DMS 273 (cell line): ENCODE measurements around the gene SUN5.
A peak's percentile ranks its signal among the peaks of the same experiment; 100 is the strongest.

Source experiments
- DNase-seq: peaks from one replicate; lab custom pipeline; 2025; ENCODE audit not compliant: unreplicated experiment; lab: John Stamatoyannopoulos, UW

The SUN5 gene

GRCh38 chr20:32995802-32996201 is 8.4 kb downstream of the SUN5 start:
- no peak for DNase-seq

GRCh38 chr20:32993496-32994050 is 10.7 kb downstream of the SUN5 start:
- DNase-seq, result no peak

- no peak for DNase-seq
Measured at GRCh38 chr20:32991792-32992641, 12.2 kb downstream of the SUN5 start.

GRCh38 chr20:32991383-32991782 is 12.8 kb downstream of the SUN5 start:
- no peak for DNase-seq

GRCh38 chr20:32990426-32990825 is 13.8 kb downstream of the SUN5 start:
- DNase-seq, result no peak

- DNase-seq, result no peak
Measured at GRCh38 chr20:32989507-32990283, 14.5 kb downstream of the SUN5 start.

- no peak for DNase-seq
Measured at GRCh38 chr20:32988008-32988407, 16.2 kb downstream of the SUN5 start.

GRCh38 chr20:32987044-32987825 is 17.0 kb downstream of the SUN5 start:
- DNase-seq, result no peak

GRCh38 chr20:32986331-32986966 is 17.8 kb downstream of the SUN5 start:
- no peak for DNase-seq

GRCh38 chr20:32985596-32985995 is 18.6 kb downstream of the SUN5 start:
- DNase-seq, result no peak

GRCh38 chr20:32984631-32985354 is 19.4 kb downstream of the SUN5 start:
- DNase-seq, result no peak

GRCh38 chr20:32984196-32984595 is 20.0 kb downstream of the SUN5 start:
- DNase-seq, result peak; percentile 21

GRCh38 chr20:32983459-32984112 is 20.6 kb downstream of the SUN5 start:
- no peak for DNase-seq

- DNase-seq, result peak; percentile 70
Measured at GRCh38 chr20:32982617-32983458, 21.4 kb downstream of the SUN5 start.

- DNase-seq, result no peak
Measured at GRCh38 chr20:32980990-32981389, 23.2 kb downstream of the SUN5 start.

- DNase-seq, result peak; percentile 57
Measured at GRCh38 chr20:32980131-32980941, 23.9 kb downstream of the SUN5 start.

- no peak for DNase-seq
Measured at GRCh38 chr20:32979201-32979998, 24.8 kb downstream of the SUN5 start.
